ENCODE data around the gene CLIP2. TPM values are rescaled to one million over a fixed set of nuclear protein-coding genes. Genes with fewer than 3 reads are reported as not detected.

Gene CLIP2
- polyA plus RNA-seq, 1 of the 3 experiments (the other 2 are of a cell fraction) = 14.3 TPM

DNA sequence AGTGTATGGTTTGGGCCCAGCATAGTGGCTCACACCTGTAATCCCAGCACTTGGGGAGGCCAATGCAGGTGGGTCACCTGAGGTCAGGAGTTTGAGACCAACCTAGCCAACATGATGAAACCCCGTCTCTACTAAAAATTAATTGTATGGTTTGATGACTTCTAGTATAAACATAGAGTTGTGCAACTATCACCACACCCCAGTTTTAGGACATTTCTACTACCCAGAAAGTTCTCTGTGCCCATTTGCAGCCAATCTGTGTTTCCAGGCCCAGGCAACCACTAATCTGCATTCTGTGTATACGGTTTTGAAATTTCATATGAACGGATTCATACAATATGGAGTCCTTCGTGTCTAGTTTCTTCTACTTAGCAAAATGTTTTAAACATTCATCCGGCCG lies 20.0 kb downstream of the CLIP2 start:
- TF ChIP-seq, protein P1, sequence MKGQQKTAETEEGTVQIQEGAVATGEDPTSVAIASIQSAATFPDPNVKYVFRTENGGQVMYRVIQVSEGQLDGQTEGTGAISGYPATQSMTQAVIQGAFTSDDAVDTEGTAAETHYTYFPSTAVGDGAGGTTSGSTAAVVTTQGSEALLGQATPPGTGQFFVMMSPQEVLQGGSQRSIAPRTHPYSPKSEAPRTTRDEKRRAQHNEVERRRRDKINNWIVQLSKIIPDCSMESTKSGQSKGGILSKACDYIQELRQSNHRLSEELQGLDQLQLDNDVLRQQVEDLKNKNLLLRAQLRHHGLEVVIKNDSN (IDR thresholded peaks at IDR 0.05; ENCODE audit: borderline replicate concordance, low read depth) = no peak
- TF ChIP-seq SMC3 (IDR thresholded peaks at IDR 0.05; ENCODE audit: low read depth, low read length) = no peak
- no peak for TF ChIP-seq RAD21 (IDR thresholded peaks at IDR 0.05; ENCODE audit: low read length)
- TF ChIP-seq SIN3A (IDR thresholded peaks at IDR 0.05; ENCODE audit: borderline replicate concordance, low read depth, low read length) = no peak
- TF ChIP-seq NRF1 (IDR thresholded peaks at IDR 0.05; ENCODE audit: low read depth, low read length) = no peak
- peaks cover 86% of the 10 kb centered on the region for H4K20me1 ChIP-seq (ENCODE audit: insufficient read depth)
- no peak overlapping the region for H3K9ac ChIP-seq
- H3K27me3 ChIP-seq (ENCODE audit: insufficient read depth) = no peaks in the 10 kb centered on the region
- no peak overlapping the region for H2AFZ ChIP-seq (ENCODE audit: low read depth)
- WGBS (ENCODE audit: low lambda C conversion rate) = 94% methylated on average over 6 of the region's 6 CpGs
- no peaks in the 10 kb centered on the region for H3K9me2 ChIP-seq
- H3K27ac ChIP-seq (ENCODE audit: low read depth in 2 of 2, low read length in 1 of 2) = no peak overlapping the region
- no peak for DNase-seq
- H3K4me3 ChIP-seq (ENCODE audit: low read depth in 2 of 2, low read length in 1 of 2) = no peak overlapping the region
- H3K9me3 ChIP-seq = no peaks in the 10 kb centered on the region
- H3K4me2 ChIP-seq = no peak overlapping the region
- POLR2A ChIA-PET = no interaction called here
- peaks cover 8 to 17% of the 10 kb centered on the region in 2 experiments; a peak in 3 of 4 replicates for H3K4me1 ChIP-seq (ENCODE audit: control insufficient read depth in 1 of 2, insufficient read depth in 2 of 2, low read depth in 1 of 2, low read length in 1 of 2)
- CTCF ChIA-PET = interaction anchor here (0.7 kb wide), 1 partner anchor 41 kb away, joined by 3 read pairs; no protein-coding TSS in a partner anchor
- H3F3A ChIP-seq (replicated peaks; ENCODE audit: insufficient read depth) = peaks cover 19% of the 10 kb centered on the region
- H3K36me3 ChIP-seq (replicated peaks in 1 of 2; ENCODE audit: control insufficient read depth in 1 of 2, insufficient read depth in 2 of 2, low read length in 1 of 2) = peaks cover 0 to 11% of the 10 kb centered on the region in 2 experiments
- H3K79me2 ChIP-seq (ENCODE audit: insufficient read depth) = peaks cover 98% of the 10 kb centered on the region

DNA sequence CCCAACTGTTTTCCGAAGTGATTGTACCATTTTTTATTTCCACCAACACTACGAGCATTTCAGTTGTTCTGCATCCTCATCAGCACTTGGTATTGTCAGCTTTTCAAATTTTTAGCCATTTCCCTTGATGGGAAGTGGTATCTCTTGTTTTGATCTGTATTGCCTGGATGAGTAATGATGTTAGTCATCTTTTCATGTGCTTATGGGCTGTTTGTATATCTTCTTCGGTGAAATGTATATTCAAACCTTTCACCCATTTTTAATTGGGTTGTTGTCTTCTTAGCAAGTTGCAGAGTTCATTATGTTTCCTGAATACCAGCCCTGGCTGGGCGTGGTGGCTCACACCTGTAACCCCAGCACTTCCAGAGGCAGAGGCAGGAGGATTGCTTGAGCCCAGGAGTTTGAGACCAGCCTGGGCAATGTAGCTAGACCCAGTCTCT lies 22.1 kb downstream of the CLIP2 start:
- H3F3A ChIP-seq (replicated peaks; ENCODE audit: insufficient read depth) = peaks cover 13% of the 10 kb centered on the region
- no peak for DNase-seq
- H3K4me1 ChIP-seq (ENCODE audit: control insufficient read depth in 1 of 2, insufficient read depth in 2 of 2, low read depth in 1 of 2, low read length in 1 of 2) = peaks cover 8 to 12% of the 10 kb centered on the region in 2 experiments; a peak in 3 of 4 replicates
- POLR2A ChIA-PET = no interaction called here
- H3K9ac ChIP-seq = no peak overlapping the region
- H2AFZ ChIP-seq (ENCODE audit: low read depth) = no peak overlapping the region
- no peak overlapping the region for H3K4me2 ChIP-seq
- H3K79me2 ChIP-seq (ENCODE audit: insufficient read depth) = peaks cover 100% of the 10 kb centered on the region
- peaks cover 86% of the 10 kb centered on the region for H4K20me1 ChIP-seq (ENCODE audit: insufficient read depth)
- CTCF ChIA-PET = interaction anchor here (2.2 kb wide), 1 partner anchor 105 kb away, joined by 8 read pairs; no protein-coding TSS in a partner anchor
- no peak overlapping the region for H3K4me3 ChIP-seq (ENCODE audit: low read depth in 2 of 2, low read length in 1 of 2)
- no peak overlapping the region for H3K27ac ChIP-seq (ENCODE audit: low read depth in 2 of 2, low read length in 1 of 2)
- H3K27me3 ChIP-seq (ENCODE audit: insufficient read depth) = no peaks in the 10 kb centered on the region
- no peaks in the 10 kb centered on the region for H3K9me2 ChIP-seq
- WGBS (ENCODE audit: low lambda C conversion rate) = 77% methylated on average over 4 of the region's 4 CpGs
- H3K36me3 ChIP-seq (replicated peaks in 1 of 2; ENCODE audit: control insufficient read depth in 1 of 2, insufficient read depth in 2 of 2, low read length in 1 of 2) = peaks cover 0 to 11% of the 10 kb centered on the region in 2 experiments
- H3K9me3 ChIP-seq = no peaks in the 10 kb centered on the region
- TF ChIP-seq JUND (IDR thresholded peaks at IDR 0.05) (peak; percentile 53; the same call in 1 of the 2 replicates), CHD2 (IDR thresholded peaks at IDR 0.05; ENCODE audit: low read length, partially characterized antibody) (no peak), FOSL2 (IDR thresholded peaks at IDR 0.05; ENCODE audit: borderline replicate concordance, low read depth) (peak; percentile 65; the same call in 1 of the 2 replicates), TCF12 (IDR thresholded peaks at IDR 0.05) (0 out of 2 replicates have a peak, but pooled peaks have one; percentile 35), FOXJ3 (CRISPR knock-in tag; IDR thresholded peaks at IDR 0.05) (no peak), EZH2phosphoT487 (IDR thresholded peaks at IDR 0.05; ENCODE audit: borderline replicate concordance, low read depth) (no peak), POLR2AphosphoS5 (IDR thresholded peaks at IDR 0.05; ENCODE audit: low read depth, low read length) (no peak), RAD21 (IDR thresholded peaks at IDR 0.05; ENCODE audit: low read length) (no peak), FOXM1 (IDR thresholded peaks at IDR 0.05; ENCODE audit: low read depth) (no peak), TAF1 (IDR thresholded peaks at IDR 0.05; ENCODE audit: borderline replicate concordance, low read depth, low read length) (no peak), RXRA (IDR thresholded peaks at IDR 0.05; ENCODE audit: borderline replicate concordance, low read depth) (no peak), MXI1 (IDR thresholded peaks at IDR 0.05; ENCODE audit: low read depth, low read length) (no peak)
- TF ChIP-seq, protein P2, sequence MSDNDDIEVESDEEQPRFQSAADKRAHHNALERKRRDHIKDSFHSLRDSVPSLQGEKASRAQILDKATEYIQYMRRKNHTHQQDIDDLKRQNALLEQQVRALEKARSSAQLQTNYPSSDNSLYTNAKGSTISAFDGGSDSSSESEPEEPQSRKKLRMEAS (IDR thresholded peaks at IDR 0.05; ENCODE audit: low read depth) = no peak
- TF ChIP-seq, protein P3, sequence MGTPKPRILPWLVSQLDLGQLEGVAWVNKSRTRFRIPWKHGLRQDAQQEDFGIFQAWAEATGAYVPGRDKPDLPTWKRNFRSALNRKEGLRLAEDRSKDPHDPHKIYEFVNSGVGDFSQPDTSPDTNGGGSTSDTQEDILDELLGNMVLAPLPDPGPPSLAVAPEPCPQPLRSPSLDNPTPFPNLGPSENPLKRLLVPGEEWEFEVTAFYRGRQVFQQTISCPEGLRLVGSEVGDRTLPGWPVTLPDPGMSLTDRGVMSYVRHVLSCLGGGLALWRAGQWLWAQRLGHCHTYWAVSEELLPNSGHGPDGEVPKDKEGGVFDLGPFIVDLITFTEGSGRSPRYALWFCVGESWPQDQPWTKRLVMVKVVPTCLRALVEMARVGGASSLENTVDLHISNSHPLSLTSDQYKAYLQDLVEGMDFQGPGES (IDR thresholded peaks at IDR 0.05; ENCODE audit: low read depth, low read length) = no peak
- TF ChIP-seq, protein P4, sequence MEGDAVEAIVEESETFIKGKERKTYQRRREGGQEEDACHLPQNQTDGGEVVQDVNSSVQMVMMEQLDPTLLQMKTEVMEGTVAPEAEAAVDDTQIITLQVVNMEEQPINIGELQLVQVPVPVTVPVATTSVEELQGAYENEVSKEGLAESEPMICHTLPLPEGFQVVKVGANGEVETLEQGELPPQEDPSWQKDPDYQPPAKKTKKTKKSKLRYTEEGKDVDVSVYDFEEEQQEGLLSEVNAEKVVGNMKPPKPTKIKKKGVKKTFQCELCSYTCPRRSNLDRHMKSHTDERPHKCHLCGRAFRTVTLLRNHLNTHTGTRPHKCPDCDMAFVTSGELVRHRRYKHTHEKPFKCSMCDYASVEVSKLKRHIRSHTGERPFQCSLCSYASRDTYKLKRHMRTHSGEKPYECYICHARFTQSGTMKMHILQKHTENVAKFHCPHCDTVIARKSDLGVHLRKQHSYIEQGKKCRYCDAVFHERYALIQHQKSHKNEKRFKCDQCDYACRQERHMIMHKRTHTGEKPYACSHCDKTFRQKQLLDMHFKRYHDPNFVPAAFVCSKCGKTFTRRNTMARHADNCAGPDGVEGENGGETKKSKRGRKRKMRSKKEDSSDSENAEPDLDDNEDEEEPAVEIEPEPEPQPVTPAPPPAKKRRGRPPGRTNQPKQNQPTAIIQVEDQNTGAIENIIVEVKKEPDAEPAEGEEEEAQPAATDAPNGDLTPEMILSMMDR (IDR thresholded peaks at IDR 0.05) = no peak
- TF ChIP-seq, protein P5, sequence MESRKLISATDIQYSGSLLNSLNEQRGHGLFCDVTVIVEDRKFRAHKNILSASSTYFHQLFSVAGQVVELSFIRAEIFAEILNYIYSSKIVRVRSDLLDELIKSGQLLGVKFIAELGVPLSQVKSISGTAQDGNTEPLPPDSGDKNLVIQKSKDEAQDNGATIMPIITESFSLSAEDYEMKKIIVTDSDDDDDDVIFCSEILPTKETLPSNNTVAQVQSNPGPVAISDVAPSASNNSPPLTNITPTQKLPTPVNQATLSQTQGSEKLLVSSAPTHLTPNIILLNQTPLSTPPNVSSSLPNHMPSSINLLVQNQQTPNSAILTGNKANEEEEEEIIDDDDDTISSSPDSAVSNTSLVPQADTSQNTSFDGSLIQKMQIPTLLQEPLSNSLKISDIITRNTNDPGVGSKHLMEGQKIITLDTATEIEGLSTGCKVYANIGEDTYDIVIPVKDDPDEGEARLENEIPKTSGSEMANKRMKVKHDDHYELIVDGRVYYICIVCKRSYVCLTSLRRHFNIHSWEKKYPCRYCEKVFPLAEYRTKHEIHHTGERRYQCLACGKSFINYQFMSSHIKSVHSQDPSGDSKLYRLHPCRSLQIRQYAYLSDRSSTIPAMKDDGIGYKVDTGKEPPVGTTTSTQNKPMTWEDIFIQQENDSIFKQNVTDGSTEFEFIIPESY (IDR thresholded peaks at IDR 0.05; ENCODE audit: borderline replicate concordance, low read depth) = no peak
